ENCODE data around the gene CALML3. TPM values are rescaled to one million over a fixed set of nuclear protein-coding genes. Genes with fewer than 3 reads are reported as not detected.

Gene CALML3
- total and polyA plus RNA-seq, 2 of the 8 experiments (the other 6 are each of a cell fraction or from before 2014, with no cell fraction given): not detected

DNA sequence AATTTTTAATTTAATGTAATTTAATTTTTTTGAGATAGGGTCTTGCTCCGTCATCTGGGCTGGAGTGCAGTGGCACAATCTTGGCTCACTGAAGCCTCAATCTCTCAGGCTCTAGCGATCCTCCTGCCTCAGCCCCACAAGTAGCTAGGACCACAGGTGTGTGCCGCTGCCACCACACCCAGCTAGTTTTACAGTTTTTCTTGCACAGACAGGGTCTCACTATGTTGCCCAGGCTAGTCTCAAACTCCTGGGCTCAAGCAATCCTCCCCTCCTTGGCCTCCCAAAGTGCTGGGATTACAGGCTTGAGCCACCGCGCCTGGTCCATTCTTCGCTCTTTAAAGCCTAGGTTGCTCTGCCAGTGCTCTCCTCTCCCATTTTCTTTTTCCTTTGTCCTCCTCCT lies 12.9 kb downstream of the CALML3 start (continued):
- TF ChIP-seq CBX8 (IDR thresholded peaks at IDR 0.05; ENCODE audit: borderline replicate concordance, low read depth, low read length) (no peak), RBBP5 (IDR thresholded peaks at IDR 0.05; ENCODE audit: borderline replicate concordance, low read depth, low read length) (no peak), MAFK (IDR thresholded peaks at IDR 0.05; ENCODE audit: low read depth, low read length) (no peak), SUZ12 (IDR thresholded peaks at IDR 0.05; ENCODE audit: low read length) (no peak), KDM5A (IDR thresholded peaks at IDR 0.05; ENCODE audit: low read length) (no peak), TAF7 (optimal IDR thresholded peaks at IDR 0.05; ENCODE audit: borderline replicate concordance, low read depth, low read length) (no peak)
- TF ChIP-seq, protein P1, sequence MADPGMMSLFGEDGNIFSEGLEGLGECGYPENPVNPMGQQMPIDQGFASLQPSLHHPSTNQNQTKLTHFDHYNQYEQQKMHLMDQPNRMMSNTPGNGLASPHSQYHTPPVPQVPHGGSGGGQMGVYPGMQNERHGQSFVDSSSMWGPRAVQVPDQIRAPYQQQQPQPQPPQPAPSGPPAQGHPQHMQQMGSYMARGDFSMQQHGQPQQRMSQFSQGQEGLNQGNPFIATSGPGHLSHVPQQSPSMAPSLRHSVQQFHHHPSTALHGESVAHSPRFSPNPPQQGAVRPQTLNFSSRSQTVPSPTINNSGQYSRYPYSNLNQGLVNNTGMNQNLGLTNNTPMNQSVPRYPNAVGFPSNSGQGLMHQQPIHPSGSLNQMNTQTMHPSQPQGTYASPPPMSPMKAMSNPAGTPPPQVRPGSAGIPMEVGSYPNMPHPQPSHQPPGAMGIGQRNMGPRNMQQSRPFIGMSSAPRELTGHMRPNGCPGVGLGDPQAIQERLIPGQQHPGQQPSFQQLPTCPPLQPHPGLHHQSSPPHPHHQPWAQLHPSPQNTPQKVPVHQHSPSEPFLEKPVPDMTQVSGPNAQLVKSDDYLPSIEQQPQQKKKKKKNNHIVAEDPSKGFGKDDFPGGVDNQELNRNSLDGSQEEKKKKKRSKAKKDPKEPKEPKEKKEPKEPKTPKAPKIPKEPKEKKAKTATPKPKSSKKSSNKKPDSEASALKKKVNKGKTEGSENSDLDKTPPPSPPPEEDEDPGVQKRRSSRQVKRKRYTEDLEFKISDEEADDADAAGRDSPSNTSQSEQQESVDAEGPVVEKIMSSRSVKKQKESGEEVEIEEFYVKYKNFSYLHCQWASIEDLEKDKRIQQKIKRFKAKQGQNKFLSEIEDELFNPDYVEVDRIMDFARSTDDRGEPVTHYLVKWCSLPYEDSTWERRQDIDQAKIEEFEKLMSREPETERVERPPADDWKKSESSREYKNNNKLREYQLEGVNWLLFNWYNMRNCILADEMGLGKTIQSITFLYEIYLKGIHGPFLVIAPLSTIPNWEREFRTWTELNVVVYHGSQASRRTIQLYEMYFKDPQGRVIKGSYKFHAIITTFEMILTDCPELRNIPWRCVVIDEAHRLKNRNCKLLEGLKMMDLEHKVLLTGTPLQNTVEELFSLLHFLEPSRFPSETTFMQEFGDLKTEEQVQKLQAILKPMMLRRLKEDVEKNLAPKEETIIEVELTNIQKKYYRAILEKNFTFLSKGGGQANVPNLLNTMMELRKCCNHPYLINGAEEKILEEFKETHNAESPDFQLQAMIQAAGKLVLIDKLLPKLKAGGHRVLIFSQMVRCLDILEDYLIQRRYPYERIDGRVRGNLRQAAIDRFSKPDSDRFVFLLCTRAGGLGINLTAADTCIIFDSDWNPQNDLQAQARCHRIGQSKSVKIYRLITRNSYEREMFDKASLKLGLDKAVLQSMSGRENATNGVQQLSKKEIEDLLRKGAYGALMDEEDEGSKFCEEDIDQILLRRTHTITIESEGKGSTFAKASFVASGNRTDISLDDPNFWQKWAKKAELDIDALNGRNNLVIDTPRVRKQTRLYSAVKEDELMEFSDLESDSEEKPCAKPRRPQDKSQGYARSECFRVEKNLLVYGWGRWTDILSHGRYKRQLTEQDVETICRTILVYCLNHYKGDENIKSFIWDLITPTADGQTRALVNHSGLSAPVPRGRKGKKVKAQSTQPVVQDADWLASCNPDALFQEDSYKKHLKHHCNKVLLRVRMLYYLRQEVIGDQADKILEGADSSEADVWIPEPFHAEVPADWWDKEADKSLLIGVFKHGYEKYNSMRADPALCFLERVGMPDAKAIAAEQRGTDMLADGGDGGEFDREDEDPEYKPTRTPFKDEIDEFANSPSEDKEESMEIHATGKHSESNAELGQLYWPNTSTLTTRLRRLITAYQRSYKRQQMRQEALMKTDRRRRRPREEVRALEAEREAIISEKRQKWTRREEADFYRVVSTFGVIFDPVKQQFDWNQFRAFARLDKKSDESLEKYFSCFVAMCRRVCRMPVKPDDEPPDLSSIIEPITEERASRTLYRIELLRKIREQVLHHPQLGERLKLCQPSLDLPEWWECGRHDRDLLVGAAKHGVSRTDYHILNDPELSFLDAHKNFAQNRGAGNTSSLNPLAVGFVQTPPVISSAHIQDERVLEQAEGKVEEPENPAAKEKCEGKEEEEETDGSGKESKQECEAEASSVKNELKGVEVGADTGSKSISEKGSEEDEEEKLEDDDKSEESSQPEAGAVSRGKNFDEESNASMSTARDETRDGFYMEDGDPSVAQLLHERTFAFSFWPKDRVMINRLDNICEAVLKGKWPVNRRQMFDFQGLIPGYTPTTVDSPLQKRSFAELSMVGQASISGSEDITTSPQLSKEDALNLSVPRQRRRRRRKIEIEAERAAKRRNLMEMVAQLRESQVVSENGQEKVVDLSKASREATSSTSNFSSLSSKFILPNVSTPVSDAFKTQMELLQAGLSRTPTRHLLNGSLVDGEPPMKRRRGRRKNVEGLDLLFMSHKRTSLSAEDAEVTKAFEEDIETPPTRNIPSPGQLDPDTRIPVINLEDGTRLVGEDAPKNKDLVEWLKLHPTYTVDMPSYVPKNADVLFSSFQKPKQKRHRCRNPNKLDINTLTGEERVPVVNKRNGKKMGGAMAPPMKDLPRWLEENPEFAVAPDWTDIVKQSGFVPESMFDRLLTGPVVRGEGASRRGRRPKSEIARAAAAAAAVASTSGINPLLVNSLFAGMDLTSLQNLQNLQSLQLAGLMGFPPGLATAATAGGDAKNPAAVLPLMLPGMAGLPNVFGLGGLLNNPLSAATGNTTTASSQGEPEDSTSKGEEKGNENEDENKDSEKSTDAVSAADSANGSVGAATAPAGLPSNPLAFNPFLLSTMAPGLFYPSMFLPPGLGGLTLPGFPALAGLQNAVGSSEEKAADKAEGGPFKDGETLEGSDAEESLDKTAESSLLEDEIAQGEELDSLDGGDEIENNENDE (IDR thresholded peaks at IDR 0.05; ENCODE audit: insufficient replicate concordance, low read length): no peak
- TF ChIP-seq, protein P2, sequence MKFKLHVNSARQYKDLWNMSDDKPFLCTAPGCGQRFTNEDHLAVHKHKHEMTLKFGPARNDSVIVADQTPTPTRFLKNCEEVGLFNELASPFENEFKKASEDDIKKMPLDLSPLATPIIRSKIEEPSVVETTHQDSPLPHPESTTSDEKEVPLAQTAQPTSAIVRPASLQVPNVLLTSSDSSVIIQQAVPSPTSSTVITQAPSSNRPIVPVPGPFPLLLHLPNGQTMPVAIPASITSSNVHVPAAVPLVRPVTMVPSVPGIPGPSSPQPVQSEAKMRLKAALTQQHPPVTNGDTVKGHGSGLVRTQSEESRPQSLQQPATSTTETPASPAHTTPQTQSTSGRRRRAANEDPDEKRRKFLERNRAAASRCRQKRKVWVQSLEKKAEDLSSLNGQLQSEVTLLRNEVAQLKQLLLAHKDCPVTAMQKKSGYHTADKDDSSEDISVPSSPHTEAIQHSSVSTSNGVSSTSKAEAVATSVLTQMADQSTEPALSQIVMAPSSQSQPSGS (IDR thresholded peaks at IDR 0.05; ENCODE audit: low read length): no peak

All from H1 (cell line).